Measurements from ENCODE around the gene BCL6.

GRCh38 chr3:187746442-187747281 is 1.4 kb upstream of the BCL6 start:
- TF ChIP-seq CTCF (conservative IDR thresholded peaks at IDR 0.05; ENCODE audit: low read length) (no peak), EZH2phosphoT487 (IDR thresholded peaks at IDR 0.05; ENCODE audit: borderline replicate concordance) (no peak)
